ENCODE data around the gene DNAAF8.

The DNAAF8 gene

DNA sequence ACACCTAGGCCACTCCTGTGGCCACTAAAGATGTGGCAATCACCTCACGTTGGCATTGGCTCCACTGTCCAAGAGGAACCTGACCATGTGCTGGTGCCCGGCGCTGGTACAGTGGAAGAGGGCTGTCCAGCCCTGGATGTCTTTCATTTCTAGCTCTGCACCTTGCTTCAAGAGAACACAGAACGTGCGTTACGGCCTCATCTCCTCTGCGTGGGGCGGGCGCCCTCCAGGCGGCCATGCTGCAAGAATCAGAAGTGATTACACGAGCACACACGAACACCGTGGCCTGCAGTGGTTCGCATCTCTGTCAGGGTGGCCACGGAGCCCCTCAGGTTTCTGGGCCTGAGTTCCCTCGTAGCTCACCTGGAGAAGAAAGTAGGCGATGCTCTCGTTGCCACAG, 7.7 kb upstream of the DNAAF8 start:
- TF ChIP-seq, protein P1, sequence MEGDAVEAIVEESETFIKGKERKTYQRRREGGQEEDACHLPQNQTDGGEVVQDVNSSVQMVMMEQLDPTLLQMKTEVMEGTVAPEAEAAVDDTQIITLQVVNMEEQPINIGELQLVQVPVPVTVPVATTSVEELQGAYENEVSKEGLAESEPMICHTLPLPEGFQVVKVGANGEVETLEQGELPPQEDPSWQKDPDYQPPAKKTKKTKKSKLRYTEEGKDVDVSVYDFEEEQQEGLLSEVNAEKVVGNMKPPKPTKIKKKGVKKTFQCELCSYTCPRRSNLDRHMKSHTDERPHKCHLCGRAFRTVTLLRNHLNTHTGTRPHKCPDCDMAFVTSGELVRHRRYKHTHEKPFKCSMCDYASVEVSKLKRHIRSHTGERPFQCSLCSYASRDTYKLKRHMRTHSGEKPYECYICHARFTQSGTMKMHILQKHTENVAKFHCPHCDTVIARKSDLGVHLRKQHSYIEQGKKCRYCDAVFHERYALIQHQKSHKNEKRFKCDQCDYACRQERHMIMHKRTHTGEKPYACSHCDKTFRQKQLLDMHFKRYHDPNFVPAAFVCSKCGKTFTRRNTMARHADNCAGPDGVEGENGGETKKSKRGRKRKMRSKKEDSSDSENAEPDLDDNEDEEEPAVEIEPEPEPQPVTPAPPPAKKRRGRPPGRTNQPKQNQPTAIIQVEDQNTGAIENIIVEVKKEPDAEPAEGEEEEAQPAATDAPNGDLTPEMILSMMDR (conservative IDR thresholded peaks at IDR 0.05; ENCODE audit: low read depth, low read length) = no peak
- no peak for DNase-seq (ENCODE audit: low read depth)
- no peak overlapping the region for H3K4me3 ChIP-seq (ENCODE audit: low read length)

DNA sequence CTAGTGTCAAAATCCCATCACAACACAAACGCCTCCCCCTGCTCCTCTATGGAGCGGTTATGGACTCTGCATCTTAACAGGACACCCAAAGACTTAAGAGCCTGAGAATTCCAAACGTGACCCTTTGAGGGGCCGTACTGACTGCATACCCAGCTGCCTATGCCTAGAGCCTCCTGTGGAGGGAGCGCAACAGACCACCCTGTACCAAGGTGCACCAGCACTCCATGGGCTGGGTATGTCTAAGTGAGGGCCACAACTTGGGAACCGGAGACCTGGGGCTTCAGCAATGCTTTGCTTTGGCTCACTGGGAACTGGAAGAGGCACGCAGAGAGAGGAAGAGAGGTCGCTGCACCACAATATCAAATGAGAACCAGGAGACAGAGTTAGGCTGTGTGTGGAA, 5.7 kb upstream of the DNAAF8 start:
- H3K4me3 ChIP-seq (ENCODE audit: low read length) = no peak overlapping the region
- TF ChIP-seq, protein P1 (conservative IDR thresholded peaks at IDR 0.05; ENCODE audit: low read depth, low read length) = no peak
- DNase-seq (ENCODE audit: low read depth) = no peak

DNA sequence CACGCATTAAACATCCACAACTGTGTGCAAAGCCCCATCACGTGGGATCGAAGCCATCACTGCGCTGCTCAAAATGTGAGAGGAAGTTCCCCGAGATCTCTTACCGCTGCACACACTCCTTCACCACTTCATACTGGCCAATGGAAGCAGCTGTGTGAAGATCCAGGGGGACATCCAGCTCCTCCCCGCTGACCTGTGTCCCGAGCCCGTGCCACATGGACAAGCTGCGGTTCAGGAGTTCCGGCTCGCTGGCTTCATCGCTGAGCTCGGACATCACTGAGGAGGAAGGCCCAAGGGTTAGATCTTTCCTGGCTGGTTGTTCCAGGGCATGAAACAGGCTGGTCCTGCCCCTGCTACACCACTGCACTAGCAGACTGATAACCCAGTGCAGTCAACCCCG, 4.5 kb upstream of the DNAAF8 start:
- TF ChIP-seq, protein P1 (conservative IDR thresholded peaks at IDR 0.05; ENCODE audit: low read depth, low read length) = no peak

DNA sequence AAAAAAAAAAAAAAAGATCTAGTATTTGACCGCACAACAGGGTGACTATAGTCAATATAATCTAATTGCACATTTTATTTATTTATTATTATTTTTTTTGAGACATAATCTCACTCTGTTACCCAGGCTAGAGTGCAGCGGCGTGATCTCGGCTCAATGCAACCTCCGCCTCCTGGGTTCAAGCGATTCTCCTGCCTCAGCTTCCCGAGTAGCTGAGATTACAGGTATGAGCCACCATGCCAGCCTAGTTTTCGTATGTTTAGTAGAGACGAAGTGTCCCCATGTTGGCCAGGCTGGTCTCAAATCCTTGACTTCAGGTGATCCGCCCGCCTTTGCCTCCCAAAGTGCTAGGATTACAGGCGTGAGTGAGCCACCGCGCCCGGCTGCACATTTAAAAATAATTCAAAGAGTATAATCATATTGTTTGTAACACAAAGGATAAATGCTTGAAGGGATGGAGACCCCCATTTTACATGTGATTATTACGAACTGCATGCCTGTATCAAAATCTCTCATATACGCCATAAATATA, 1.1 kb upstream of the DNAAF8 start:
- no peak for DNase-seq (ENCODE audit: low read depth)
- H3K4me3 ChIP-seq (ENCODE audit: low read length) = peak overlapping the region; percentile 93
- TF ChIP-seq, protein P1 (conservative IDR thresholded peaks at IDR 0.05; ENCODE audit: low read depth, low read length) = no peak

More for the DNA sequence above, 4.5 kb upstream of the DNAAF8 start:
- H3K4me3 ChIP-seq (ENCODE audit: low read length) = no peak overlapping the region
- no peak for DNase-seq (ENCODE audit: low read depth)

DNA sequence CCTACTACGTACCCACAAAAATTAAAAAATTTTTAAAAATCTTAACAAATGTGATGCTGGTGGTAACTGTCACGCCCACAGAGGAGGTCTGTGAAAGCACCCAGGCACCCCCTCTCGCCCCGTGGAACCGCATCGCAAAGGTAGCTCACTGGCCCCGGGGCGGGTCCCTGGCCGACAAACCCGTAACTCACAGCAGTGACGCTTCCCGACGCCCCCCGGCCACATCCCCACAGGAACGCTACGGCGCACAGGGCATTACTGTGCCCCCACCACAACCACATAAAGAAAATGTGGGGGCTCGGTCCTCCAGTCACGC, 632 bp upstream of the DNAAF8 start:
- TF ChIP-seq, protein P1 (conservative IDR thresholded peaks at IDR 0.05; ENCODE audit: low read depth, low read length) = no peak
- no peak for DNase-seq (ENCODE audit: low read depth)
- peak overlapping the region; percentile 93 for H3K4me3 ChIP-seq (ENCODE audit: low read length)

DNA sequence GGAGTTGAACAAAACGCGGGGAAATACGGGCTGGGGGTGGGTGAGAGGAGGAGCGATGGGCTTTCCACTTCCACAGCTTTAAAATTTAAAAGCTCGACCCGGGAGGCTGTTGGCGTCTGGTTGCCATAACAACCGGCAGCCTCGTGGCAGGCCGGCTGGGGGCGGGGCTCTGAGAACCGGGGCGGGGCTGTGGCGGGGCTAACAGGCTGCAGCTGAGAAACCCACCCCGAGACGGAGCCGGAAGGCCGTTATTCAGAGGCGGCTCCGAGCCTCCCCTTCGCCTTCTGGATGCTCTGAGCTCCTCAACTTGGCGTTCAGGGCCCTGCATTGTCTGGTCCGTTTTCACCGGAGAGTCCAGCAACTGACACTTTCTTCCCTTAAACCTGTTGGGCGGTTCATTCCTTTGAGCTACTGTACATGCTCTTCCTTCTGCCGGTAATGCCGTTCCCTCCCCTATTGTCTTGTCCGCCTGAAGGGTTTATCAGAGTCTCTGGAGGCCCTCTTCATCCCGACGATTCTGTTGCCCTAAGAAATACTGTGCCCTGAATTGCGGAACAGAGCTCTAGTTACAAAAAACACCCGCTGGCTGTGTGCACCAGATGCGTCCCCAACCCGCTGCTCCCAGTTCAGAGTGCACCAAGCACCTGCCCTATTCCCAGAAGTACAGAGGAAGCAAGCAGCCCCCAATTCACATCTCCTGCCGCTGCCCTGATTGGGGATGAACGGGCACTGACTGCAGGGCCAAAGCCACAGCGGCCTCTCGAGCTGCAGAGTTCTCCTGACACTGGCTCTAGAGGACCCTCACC, 596 bp downstream of the DNAAF8 start:
- DNase-seq (ENCODE audit: low read depth) = no peak
- TF ChIP-seq, protein P1 (conservative IDR thresholded peaks at IDR 0.05; ENCODE audit: low read depth, low read length) = no peak
- H3K4me3 ChIP-seq (ENCODE audit: low read length) = peak overlapping the region; percentile 93

DNA sequence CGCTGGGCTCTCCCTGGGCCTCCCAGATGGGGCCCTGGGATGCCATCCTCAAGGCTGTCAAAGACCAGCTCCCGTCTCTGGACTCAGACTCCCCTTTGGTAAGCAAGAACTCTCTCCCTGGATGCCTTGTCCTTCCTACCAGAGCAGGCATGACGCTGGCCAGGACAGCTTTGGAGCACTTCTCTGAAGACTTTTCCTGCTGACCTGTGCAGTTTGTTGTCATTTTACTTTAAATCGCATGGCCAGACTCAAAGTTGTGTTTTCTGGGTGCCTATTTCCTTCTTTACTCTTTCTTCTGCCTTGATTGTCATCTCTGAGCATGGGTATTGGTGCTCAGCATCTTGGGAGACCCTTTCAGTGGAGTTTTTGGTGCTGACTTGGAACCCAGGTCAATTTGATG, 2.2 kb downstream of the DNAAF8 start:
- H3K4me3 ChIP-seq (ENCODE audit: low read length) = no peak overlapping the region
- no peak for DNase-seq (ENCODE audit: low read depth)
- TF ChIP-seq, protein P1 (conservative IDR thresholded peaks at IDR 0.05; ENCODE audit: low read depth, low read length) = no peak

All from retinal pigment epithelial cell (primary cell).